DMS 273 (cell line): ENCODE data around the gene RASSF7.
A peak's percentile ranks its signal among the peaks of the same experiment; 100 is the strongest.

ENCODE experiments used
- DNase-seq: peaks from one replicate; lab custom pipeline; 2025; ENCODE audit not compliant: unreplicated experiment; lab: John Stamatoyannopoulos, UW

Gene RASSF7

GRCh38 chr11:607971-608659, 47.3 kb downstream of the RASSF7 start:
- DNase-seq = no peak

GRCh38 chr11:608791-609251, 48.1 kb downstream of the RASSF7 start:
- no peak for DNase-seq

GRCh38 chr11:609341-609811, 48.6 kb downstream of the RASSF7 start:
- DNase-seq = no peak

GRCh38 chr11:610146-610801, 49.5 kb downstream of the RASSF7 start:
- DNase-seq = no peak

- no peak for DNase-seq
Observed at GRCh38 chr11:611001-611996, 50.5 kb downstream of the RASSF7 start.

- peak; percentile 58 for DNase-seq
Observed at GRCh38 chr11:612201-612960, 51.6 kb downstream of the RASSF7 start.

- DNase-seq = no peak
Observed at GRCh38 chr11:612961-613300, 52.2 kb downstream of the RASSF7 start.

- peak; percentile 60 for DNase-seq
Observed at GRCh38 chr11:613369-613968, 52.7 kb downstream of the RASSF7 start.
